ENCODE measurements around the gene C1QL3. TPM values are rescaled to one million over a fixed set of nuclear protein-coding genes. Genes with fewer than 3 reads are reported as not detected.

The C1QL3 gene
- total and polyA plus RNA-seq, 8 donors: 0.05 TPM; not detected in 7

DNA sequence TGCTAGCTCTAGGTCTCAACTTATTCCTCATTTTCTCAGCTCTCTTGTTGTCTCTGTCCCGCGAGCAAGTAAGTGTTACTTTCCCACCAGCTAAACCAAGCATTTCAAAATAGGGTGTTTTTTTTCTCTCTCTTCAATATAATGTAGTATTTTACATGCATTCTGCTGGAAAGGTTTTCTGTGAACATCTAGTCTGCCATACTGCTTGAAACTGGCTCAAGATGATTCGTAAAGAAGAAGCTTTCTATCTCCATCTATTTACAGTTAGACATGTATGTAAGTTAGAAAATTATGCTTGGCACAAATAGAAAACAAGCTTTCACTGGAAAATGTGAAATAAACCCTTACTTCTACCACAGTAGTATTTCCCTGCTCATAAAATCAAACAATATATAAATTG is 31.2 kb downstream of the C1QL3 start:
- H3K27me3 ChIP-seq: no peaks in the 10 kb centered on the region
- no peaks in the 10 kb centered on the region for H3K9me3 ChIP-seq
- no peak overlapping the region for H3K27ac ChIP-seq
- no peak for DNase-seq
- 97% methylated on average over 3 of the region's 3 CpGs for WGBS, 2 donors
- no peak for ATAC-seq
- TF ChIP-seq, protein P1, sequence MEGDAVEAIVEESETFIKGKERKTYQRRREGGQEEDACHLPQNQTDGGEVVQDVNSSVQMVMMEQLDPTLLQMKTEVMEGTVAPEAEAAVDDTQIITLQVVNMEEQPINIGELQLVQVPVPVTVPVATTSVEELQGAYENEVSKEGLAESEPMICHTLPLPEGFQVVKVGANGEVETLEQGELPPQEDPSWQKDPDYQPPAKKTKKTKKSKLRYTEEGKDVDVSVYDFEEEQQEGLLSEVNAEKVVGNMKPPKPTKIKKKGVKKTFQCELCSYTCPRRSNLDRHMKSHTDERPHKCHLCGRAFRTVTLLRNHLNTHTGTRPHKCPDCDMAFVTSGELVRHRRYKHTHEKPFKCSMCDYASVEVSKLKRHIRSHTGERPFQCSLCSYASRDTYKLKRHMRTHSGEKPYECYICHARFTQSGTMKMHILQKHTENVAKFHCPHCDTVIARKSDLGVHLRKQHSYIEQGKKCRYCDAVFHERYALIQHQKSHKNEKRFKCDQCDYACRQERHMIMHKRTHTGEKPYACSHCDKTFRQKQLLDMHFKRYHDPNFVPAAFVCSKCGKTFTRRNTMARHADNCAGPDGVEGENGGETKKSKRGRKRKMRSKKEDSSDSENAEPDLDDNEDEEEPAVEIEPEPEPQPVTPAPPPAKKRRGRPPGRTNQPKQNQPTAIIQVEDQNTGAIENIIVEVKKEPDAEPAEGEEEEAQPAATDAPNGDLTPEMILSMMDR (IDR thresholded peaks at IDR 0.05): no peak
- FAIRE-seq: no peak
- H3K36me3 ChIP-seq: peaks cover 0 to 3% (median 3%) of the 10 kb centered on the region in 3 donors
- H3K4me1 ChIP-seq: no peaks in the 10 kb centered on the region
- H3K4me3 ChIP-seq: no peak overlapping the region
- intact Hi-C loops (cut with DNase I): loop anchor here in 1 of 3 donors (10.0 kb wide), 1 partner anchor 106 kb away; no protein-coding TSS in a partner anchor

DNA sequence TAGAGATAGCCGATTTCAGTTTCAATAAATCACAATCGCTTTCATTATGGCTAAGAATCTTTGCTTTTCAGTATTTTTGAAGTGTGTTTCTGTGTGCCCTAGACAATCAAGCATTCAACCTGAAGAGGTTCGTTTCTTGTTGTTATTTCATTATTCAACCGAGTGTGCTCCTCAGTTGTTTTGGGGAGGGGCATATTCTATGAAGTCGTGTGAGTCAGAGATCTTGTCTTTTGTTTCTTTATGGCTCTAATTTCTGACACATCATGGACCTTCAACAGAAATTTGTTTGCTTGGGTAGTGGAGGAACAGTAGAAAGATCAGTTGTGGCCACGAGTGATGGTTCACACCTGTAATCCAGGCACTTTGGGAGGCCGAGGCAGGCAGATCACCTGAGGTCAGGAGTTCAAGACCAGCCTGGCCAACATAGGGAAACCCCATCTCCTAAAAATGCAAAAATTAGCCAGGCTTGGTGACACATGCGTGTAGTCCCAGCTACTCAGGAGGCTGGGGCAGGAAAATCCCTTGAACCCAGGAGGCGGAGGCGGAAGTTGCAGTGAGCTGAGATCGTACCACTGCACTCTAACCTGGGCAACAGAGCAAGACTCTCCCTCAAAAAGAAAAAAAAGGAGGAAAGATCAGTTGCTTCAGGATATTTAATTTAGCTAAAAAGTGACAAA is 38.3 kb downstream of the C1QL3 start:
- Histone ChIP-seq H3K36me3 (peaks cover 0 to 3% (median 3%) of the 10 kb centered on the region in 3 donors), H3K4me3 (no peak overlapping the region), H3K4me1 (no peaks in the 10 kb centered on the region), H3K9me3 (no peaks in the 10 kb centered on the region), H3K27me3 (no peaks in the 10 kb centered on the region), H3K27ac (no peak overlapping the region)
- WGBS, 2 donors: 95 to 96% methylated on average over 11 of the region's 11 CpGs
- DNase-seq (no peak), ATAC-seq (no peak), FAIRE-seq (no peak)
- TF ChIP-seq, protein P1 (IDR thresholded peaks at IDR 0.05): no peak
- intact Hi-C loops (cut with DNase I): no loop called here

DNA sequence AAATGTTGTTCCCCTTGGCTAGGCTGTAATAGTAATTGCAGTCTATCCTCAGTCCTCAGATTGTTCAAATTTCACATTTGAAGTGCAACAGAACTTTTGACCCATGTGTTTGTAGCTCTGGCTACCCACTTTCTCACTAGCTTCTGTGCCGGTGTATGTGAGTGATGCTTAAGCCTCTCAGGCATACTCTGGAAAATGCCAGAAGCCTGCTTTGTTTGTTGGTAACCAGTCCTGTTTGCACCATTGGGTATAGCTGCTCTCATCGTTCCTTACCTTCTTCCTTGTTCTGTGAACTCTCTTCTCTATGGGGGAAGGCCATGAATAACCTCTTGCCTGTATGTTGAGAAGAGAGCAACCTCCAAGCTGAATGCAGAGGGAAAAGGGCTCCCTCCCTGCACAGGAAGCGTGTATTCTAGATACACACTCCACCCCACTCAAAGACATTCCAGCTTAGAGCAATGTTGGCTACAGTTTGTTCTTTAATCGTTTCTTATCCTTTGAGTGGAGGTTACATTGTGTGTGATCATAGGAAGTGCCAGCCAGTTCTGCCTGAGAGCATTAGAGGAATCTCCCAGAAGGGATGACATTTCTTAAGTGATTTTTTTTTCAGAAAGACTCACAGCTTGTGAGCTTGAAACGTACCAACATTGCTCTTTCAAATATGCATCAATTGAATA is 40.5 kb downstream of the C1QL3 start:
- H3K27ac ChIP-seq: no peak overlapping the region
- WGBS, 2 donors: 71 to 74% methylated on average over 5 of the region's 5 CpGs
- FAIRE-seq (no peak), ATAC-seq (no peak), DNase-seq (no peak)
- TF ChIP-seq, protein P1 (IDR thresholded peaks at IDR 0.05): no peak
- H3K9me3 ChIP-seq: no peaks in the 10 kb centered on the region
- H3K27me3 ChIP-seq: no peaks in the 10 kb centered on the region
- no peak overlapping the region for H3K4me3 ChIP-seq
- intact Hi-C loops (cut with DNase I): no loop called here
- no peaks in the 10 kb centered on the region for H3K4me1 ChIP-seq
- no peaks in the 10 kb centered on the region for H3K36me3 ChIP-seq

DNA sequence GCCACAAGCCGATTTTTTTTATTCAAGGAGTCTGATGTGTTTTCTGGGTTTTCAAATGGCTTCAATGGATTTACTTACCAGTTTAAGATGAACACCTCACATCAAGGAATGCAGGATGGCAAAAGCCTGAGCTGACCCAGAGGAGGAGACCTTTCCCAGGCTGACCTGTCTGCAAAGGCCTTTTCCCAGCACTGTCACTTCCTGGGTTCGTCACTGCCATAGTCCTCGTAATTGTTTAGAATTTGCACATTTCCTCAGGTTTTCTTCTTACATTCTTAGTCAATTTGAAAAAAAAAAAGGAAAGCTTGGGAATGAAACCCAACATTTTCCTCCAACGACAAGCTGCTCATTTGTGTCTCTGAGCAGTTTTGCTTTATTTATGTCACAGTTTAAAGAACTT is 42.9 kb downstream of the C1QL3 start:
- Histone ChIP-seq H3K4me1 (no peaks in the 10 kb centered on the region), H3K36me3 (no peaks in the 10 kb centered on the region), H3K4me3 (no peak overlapping the region), H3K27ac (no peak overlapping the region), H3K27me3 (no peaks in the 10 kb centered on the region), H3K9me3 (no peaks in the 10 kb centered on the region)
- no peak for ATAC-seq
- intact Hi-C loops (cut with DNase I): no loop called here
- 92 to 94% methylated on average over 4 of the region's 4 CpGs for WGBS, 2 donors
- DNase-seq: no peak
- TF ChIP-seq, protein P1 (IDR thresholded peaks at IDR 0.05): no peak
- FAIRE-seq: no peak

DNA sequence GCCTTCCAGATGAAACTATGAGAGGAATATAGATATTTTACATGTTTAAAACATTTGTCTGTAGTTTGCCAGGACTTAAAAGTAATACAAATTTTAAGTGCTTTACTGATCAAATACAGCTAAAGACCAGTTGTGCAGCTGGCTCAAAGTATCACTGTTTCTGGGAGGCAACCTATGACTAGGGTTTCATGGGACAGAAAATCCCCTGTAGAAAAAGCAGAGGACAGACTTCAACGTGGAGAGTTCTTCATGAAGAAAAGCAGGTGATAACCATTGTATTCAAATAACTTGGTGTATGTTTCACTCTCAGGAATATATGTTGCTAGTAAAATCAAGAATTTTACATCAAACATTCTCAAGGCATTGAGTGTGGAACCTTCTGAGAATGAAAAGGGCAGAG is 43.9 kb downstream of the C1QL3 start:
- no peak for DNase-seq
- Histone ChIP-seq H3K4me3 (no peak overlapping the region), H3K4me1 (no peaks in the 10 kb centered on the region), H3K9me3 (no peaks in the 10 kb centered on the region), H3K36me3 (no peaks in the 10 kb centered on the region), H3K27ac (no peak overlapping the region), H3K27me3 (no peaks in the 10 kb centered on the region)
- intact Hi-C loops (cut with DNase I): no loop called here
- no peak for FAIRE-seq
- TF ChIP-seq, protein P1 (IDR thresholded peaks at IDR 0.05): no peak
- no peak for ATAC-seq
- 66 to 69% methylated on average over 1 of the region's 1 CpG for WGBS, 2 donors

All from pancreas (tissue), 10 donors.